Right cardiac atrium (tissue), 5 donors: ENCODE data around the gene USP30. TPM values are rescaled to one million over a fixed set of nuclear protein-coding genes. Genes with fewer than 3 reads are reported as not detected.
A peak's percentile ranks its signal among the peaks of the same experiment; 100 is the strongest.

Experiments used
- ATAC-seq, 2 donors: fragments of 200-7000 bp; cut with Tn5 transposase; one replicate each; pipeline versions ENCODE4 v1.8.0 to v1.9.1; 2020; ENCODE audit warnings: moderate library complexity in 2 of 2, mild to moderate bottlenecking in 1 of 2
- DNase-seq, 3 donors: peaks; one replicate each; pipeline ENCODE4 v3.0.0-alpha.2; 2020
- H3K27ac ChIP-seq: one replicate; pipeline ENCODE4 v1.5.1; 2013; ENCODE audit warnings: mild to moderate bottlenecking, low read length, control low read depth, moderate library complexity
- H3K27me3 ChIP-seq: one replicate; pipeline ENCODE4 v1.6.1; 2013; ENCODE audit not compliant: control insufficient read depth, insufficient read depth
- H3K4me1 ChIP-seq: one replicate; pipeline ENCODE4 v1.6.1; 2013; ENCODE audit warnings: low read length; ENCODE audit not compliant: control insufficient read depth, insufficient read depth
- H3K4me3 ChIP-seq: one replicate; pipeline ENCODE4 v1.5.1; 2013; ENCODE audit warnings: low read length, control low read depth
- H3K9me3 ChIP-seq: one replicate; pipeline ENCODE4 v1.6.1; 2013; ENCODE audit warnings: low read length; ENCODE audit not compliant: control insufficient read depth
- WGBS: extraction: QIAGEN DNeasy Blood & Tissue Kit; methylation state at CpG from one replicate; pipeline ENCODE4 v1.1.7; 2013; 5-methylcytosine and 5-hydroxymethylcytosine counted together
- intact Hi-C, 4 donors: fragments of 100-400 bp; cut with DNase I; formaldehyde crosslinking; loops; one replicate each; pipeline versions ENCODE4 v1.11.0 to v1.14.0; 2022 to 2023
- polyA plus RNA-seq: library from polyadenylated mRNA; stranded (reverse); fragments of 200-250 nt; gene quantifications from one replicate; pipeline ENCODE4 v1.2.3, GENCODE V29; 2013
- total RNA-seq, 4 donors: library from RNA; stranded (reverse); fragmentation: NEBNext Ultra II Directional; extraction: Animal tissue kit (Norgen Biotek cat#: 25700); gene quantifications; one replicate each; pipeline ENCODE4 v1.2.1, GENCODE V29; 2021
- donor health status: healthy with polysubstance abuse.
- donor health status: DM: no; HTN: yes; CAD: no.
- donor health status: DM: no; HTN: no; CAD: no.
- donor health status: DM: no; HTN: yes; CAD: no; lungs with severe emphysema.
- donor health status: DM: yes; HTN: yes; CAD: no.

Gene USP30
- total and polyA plus RNA-seq, 5 donors = 7.5 to 12.7 (median 11.2) TPM

DNA sequence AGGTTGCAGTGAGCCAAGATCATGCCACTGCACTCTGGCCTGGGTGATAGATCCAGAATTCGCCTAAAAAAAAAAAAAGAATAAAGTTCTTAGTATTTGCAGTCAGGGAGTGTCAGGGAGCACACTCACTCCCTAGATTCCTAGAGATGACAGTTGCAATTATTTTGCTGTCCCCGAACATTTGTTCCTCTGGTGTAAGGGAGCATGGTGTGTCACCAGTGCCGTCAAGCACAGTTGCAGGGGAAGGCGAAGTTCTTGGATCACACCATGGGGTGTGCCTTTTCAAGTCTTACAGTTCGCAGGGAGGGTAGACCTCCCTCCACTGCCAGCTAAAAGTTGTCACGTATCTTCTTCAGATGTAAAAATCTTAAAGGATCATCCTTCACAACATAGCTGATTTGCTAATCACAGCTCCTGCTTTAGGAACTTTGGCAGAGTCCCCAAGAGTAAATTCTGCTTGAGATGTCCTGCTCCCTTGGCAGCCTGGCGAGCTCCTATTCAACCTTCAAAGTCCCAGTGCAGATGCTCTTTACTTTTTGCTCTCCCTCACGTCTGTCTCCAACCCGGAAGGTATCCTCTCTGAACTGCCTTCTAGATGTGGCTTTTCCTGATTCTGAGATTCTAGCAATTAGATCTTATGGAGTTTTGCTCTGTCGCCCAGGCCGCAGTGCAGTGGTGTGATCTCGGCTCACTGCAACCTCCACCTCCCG lies 75.3 kb downstream of the USP30 start:
- Histone ChIP-seq H3K27ac (no peak overlapping the region), H3K4me1 (peaks cover 7% of the 10 kb centered on the region)

DNA sequence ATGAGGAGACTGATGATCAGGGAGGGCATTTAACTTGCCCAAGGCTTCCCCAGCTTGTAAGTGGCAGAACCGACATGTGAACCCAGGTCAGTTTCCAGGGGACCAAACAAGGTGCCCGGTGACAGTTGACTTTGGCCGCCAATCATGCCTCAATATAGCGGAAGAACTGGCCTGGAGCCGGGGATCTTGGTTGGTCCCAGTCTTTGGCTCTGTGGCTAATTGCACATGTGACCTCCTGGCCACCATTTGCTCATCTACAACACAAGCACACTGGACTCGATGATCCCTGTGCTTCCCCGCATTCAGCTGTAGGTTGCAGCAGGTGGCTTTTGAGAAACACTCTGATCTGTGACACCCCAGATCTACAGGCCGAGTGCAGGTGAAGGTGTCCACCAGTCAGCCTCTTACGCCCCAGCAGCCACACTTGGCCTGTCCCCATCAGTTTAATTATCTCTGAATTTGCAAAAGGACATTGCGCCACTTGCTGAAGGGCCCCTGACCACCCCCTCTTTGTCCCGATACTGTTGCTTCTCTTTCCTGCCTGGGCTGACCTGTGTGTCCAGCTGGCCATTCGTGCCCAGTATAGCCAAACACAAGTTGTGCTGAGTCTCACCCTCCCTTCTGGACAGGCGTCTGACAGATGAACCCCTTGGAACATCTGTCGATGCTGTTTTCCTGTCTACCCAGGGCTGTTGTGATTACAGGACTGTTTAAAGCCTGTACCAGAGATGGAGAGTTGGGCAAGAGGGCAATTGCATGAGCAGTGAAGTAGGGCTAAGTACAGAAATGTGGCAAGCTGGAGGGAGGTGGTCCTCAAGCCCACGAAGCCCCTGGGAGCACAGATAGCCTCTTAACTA lies 78.1 kb downstream of the USP30 start:
- peak overlapping the region; percentile 84 for H3K27ac ChIP-seq
- H3K27me3 ChIP-seq = no peaks in the 10 kb centered on the region
- ATAC-seq = peak; percentile 27 to 40
- no peaks in the 10 kb centered on the region for H3K9me3 ChIP-seq
- 66% methylated on average over 15 of the region's 15 CpGs for WGBS
- peaks cover 15% of the 10 kb centered on the region for H3K4me1 ChIP-seq
- DNase-seq = no peak
- intact Hi-C loops = no loop called here
- H3K4me3 ChIP-seq = no peak overlapping the region

More for the DNA sequence above, 75.3 kb downstream of the USP30 start:
- ATAC-seq (no peak), DNase-seq (no peak)
- intact Hi-C loops = no loop called here
- H3K27me3 ChIP-seq = no peaks in the 10 kb centered on the region
- no peaks in the 10 kb centered on the region for H3K9me3 ChIP-seq
- H3K4me3 ChIP-seq = no peak overlapping the region
- 79% methylated on average over 13 of the region's 13 CpGs for WGBS

DNA sequence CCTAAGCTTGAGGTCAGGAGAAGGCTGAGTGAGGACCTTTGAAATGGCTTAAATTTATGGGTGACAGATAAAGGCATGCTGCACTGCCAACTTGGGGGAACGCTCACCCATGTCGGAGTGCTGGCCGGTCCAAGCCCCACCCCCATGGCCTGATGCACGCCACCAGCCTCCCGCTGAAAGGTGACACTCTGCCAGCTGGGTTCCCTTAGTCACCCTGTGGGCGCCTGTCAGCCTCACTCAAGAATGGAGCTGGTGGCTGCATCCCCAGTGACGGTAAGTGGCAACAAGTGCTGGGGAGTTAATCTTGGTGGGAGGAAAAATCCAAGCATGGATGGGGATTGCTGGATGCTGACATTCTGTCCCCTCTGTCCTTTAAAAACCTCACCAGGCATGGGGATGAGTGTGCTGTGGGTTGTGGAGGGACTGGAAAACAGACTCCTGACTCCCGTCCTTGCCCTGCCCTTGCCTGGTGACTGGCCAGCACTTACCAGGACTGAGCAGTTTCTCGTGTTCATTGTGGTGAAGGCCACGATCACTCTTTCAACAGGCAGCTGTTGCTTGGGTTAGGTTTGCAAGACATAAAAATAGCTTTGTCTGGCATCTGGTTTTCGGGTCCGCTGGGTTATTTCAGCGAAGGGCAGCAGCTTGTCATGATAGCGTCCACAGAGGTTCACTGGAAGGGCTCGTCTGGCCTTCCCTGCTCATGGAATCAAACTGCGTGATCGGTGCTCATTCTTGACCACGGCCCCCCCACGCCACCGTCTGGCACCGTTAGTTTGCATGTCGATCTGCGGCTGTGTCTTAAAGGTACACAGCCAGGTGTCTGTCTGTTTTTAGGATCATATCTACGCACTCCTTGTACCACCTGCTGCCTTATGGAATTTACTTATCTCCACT lies 79.0 kb downstream of the USP30 start:
- no peaks in the 10 kb centered on the region for H3K27me3 ChIP-seq
- intact Hi-C loops = no loop called here
- ATAC-seq = peak; percentile 90 to 91
- DNase-seq = peak; percentile 82 to 90 (median 89)
- H3K9me3 ChIP-seq = no peaks in the 10 kb centered on the region
- WGBS = 45% methylated on average over 24 of the region's 24 CpGs
- H3K4me1 ChIP-seq = peaks cover 15% of the 10 kb centered on the region
- H3K4me3 ChIP-seq = no peak overlapping the region
- H3K27ac ChIP-seq = peak overlapping the region; percentile 86

DNA sequence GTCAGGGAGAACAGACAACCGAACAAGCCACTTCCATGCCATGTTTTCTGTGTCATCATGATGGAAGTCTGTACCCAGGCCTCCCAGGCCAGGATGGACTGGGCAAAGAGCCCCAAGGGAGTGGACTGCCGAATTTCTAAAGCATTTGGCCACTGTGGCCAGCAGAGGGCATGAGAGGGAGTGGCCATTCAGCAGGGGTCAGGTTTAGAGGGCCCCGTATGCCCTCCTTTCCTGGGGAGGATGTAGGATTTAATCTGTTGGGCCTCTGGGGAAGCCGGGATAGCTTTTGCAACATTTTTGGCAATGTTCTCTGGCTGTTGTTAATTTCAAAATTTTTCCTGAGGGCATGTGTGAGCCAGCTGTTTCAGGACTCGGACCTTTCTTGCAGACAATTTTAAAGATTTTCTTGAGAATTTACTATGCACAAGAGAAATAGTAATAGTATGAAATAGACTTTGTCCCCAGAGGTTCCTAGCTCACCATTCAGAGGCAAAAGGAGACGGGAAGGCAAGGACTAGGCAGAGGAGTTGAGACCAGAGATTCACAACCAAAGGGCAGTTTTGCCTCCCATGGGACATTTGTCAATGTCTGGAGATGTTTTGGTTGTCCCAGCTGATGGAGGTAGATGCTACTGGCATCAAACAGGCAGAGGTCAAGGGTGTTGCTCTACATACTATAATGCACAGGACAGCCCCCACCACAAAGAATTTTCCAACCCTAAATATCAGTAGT lies 82.0 kb downstream of the USP30 start:
- ATAC-seq (peak; percentile 40), DNase-seq (peak; percentile 66 to 80 (median 75))
- Histone ChIP-seq H3K9me3 (no peaks in the 10 kb centered on the region), H3K4me1 (peaks cover 15% of the 10 kb centered on the region), H3K4me3 (no peak overlapping the region), H3K27me3 (no peaks in the 10 kb centered on the region), H3K27ac (peak overlapping the region; percentile 79)
- 40% methylated on average over 6 of the region's 6 CpGs for WGBS
- intact Hi-C loops = no loop called here

DNA sequence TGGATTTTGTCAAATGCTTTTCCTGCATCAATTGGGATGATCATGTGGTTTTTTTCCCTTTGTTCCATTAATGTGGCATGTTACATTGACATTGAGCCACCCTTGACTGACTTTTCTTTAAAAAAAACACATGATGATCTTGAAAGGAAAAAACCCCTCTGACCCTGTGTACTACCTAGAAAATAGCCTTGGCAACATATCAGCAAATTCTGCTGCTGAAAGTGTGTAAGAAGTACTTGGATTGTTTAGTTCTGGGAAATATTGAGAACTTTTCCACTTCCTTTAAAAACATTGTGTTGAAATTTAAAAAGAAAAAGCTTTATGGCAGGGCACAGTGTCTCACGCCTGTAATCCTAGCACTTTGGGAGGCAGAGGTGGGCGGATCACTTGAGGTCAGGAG lies 84.7 kb downstream of the USP30 start:
- DNase-seq = no peak
- intact Hi-C loops = no loop called here
- H3K9me3 ChIP-seq = no peaks in the 10 kb centered on the region
- peaks cover 13% of the 10 kb centered on the region for H3K4me1 ChIP-seq
- ATAC-seq = peak; percentile 29 to 47
- no peak overlapping the region for H3K4me3 ChIP-seq
- 73% methylated on average over 2 of the region's 2 CpGs for WGBS
- H3K27me3 ChIP-seq = no peaks in the 10 kb centered on the region
- peak overlapping the region; percentile 73 for H3K27ac ChIP-seq

Other genes starting within 250 kb of the USP30 start
- gene SSH1, start 195.0 kb upstream of the USP30 start, total RNA-seq = 10 to 100 TPM; 39.2 to 46.6 (median 41.5) TPM
- gene SSH1, start 195.0 kb upstream of the USP30 start, polyA plus RNA-seq = 11.6 TPM
- gene DAO, start 172.5 kb upstream of the USP30 start, total RNA-seq = not detected
- not detected for gene DAO, start 172.5 kb upstream of the USP30 start, polyA plus RNA-seq
- gene SVOP, start 31.5 kb upstream of the USP30 start, total RNA-seq = under 1 TPM; 0.03 to 0.45 (median 0.11) TPM
- gene SVOP, start 31.5 kb upstream of the USP30 start, polyA plus RNA-seq = 0.32 TPM
- gene ALKBH2, start 40.9 kb downstream of the USP30 start, total RNA-seq = 10 to 100 TPM in 1 of 4 donors, 1 to 10 TPM in 3; 7.4 to 12.2 (median 7.6) TPM
- 12.2 TPM for gene ALKBH2, start 40.9 kb downstream of the USP30 start, polyA plus RNA-seq
- gene UNG, start 45.0 kb downstream of the USP30 start, total RNA-seq = 10 to 100 TPM; 10.3 to 16.6 (median 13.2) TPM
- gene UNG, start 45.0 kb downstream of the USP30 start, polyA plus RNA-seq = 10.3 TPM
- gene ACACB, start 64.0 kb downstream of the USP30 start, total RNA-seq = 100 to 1,000 TPM in 3 of 4 donors, 10 to 100 TPM in 1; 94.9 to 128 (median 116) TPM
- gene ACACB, start 64.0 kb downstream of the USP30 start, polyA plus RNA-seq = 87.1 TPM